GM21526 (cell line): Measurements from ENCODE around the gene HS2ST1.

Source experiments
- ATAC-seq: cut with Tn5 transposase; IDR thresholded peaks from one replicate; pipeline ENCODE4 v1.9.1; 2021; ENCODE audit warnings: moderate library complexity; ENCODE audit not compliant: unreplicated experiment, low FRiP score

Gene HS2ST1

GRCh38 chr1:87104140-87104539, 189.7 kb downstream of the HS2ST1 start:
- ATAC-seq = no peak

GRCh38 chr1:87104945-87105344, 190.5 kb downstream of the HS2ST1 start:
- no peak for ATAC-seq

DNA sequence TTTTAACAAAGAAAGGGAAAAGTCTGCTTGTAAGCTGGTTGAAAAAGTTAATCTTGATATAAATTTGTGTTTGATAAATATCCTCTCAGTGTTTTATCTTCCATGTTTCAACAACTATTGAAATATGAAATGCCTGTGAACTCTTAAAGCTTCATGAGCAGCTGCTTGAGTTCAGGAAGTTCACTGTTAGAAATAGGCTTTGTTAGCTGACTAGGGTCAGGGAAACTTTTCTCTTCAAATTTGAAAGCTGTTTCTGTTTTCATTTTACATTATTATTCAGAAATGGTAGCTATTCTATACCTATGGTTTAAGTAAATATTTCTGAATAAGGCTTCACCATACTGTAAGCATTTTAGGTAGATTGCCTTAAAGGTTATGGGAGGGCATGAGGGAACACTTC, 191.7 kb downstream of the HS2ST1 start:
- no peak for ATAC-seq

- no peak for ATAC-seq
Measured at GRCh38 chr1:87106867-87107266, 192.4 kb downstream of the HS2ST1 start.

- ATAC-seq = no peak
Measured at GRCh38 chr1:87108228-87108627, 193.8 kb downstream of the HS2ST1 start.

- ATAC-seq = no peak
Measured at GRCh38 chr1:87108814-87109411, 194.5 kb downstream of the HS2ST1 start.

- ATAC-seq = no peak
Measured at GRCh38 chr1:87111659-87112371, 197.4 kb downstream of the HS2ST1 start.

DNA sequence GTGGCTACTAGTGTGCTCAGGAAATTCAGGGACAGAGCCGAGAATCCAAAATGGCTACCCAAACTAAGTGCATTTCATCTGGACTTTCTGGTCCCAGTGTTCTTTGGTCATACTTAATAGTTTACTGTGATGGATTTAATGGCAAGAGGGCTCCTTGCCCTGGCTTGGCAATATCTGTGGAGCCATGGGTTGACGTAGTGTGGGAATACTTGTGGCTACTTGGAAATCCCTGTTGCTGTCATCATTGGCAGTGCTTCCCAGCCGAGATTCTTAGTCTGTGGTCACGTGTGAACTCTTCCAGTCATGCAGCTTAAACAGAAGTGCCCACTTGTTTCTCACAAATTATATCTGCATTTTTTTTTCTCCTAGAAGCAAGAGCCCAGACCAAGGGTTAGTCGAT, 198.9 kb downstream of the HS2ST1 start:
- no peak for ATAC-seq

GRCh38 chr1:87115317-87115890, 201.0 kb downstream of the HS2ST1 start:
- ATAC-seq = no peak

- no peak for ATAC-seq
Measured at GRCh38 chr1:87115891-87116290, 201.5 kb downstream of the HS2ST1 start.

- no peak for ATAC-seq
Measured at GRCh38 chr1:87117761-87118368, 203.4 kb downstream of the HS2ST1 start.

GRCh38 chr1:87119541-87120140, 205.2 kb downstream of the HS2ST1 start:
- ATAC-seq = no peak

DNA sequence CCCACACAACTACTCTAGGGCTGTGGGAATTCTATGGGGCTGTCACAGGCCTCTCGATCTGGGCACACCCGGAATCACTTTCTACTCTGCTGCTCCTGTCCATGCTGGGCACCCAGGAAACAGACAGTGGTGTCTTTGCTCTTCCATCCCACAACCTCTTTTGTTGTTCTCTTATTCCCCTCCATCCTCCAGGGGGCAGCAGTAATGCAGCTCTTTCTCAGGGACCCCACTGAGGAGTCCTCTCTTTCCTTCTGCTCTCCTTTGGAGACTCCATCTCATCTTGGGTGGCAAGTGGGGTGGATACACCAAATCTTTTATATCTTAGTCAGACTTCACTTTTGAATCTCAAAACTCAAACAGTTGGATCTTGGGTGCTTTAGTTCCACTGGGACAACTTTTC, 206.3 kb downstream of the HS2ST1 start:
- no peak for ATAC-seq

DNA sequence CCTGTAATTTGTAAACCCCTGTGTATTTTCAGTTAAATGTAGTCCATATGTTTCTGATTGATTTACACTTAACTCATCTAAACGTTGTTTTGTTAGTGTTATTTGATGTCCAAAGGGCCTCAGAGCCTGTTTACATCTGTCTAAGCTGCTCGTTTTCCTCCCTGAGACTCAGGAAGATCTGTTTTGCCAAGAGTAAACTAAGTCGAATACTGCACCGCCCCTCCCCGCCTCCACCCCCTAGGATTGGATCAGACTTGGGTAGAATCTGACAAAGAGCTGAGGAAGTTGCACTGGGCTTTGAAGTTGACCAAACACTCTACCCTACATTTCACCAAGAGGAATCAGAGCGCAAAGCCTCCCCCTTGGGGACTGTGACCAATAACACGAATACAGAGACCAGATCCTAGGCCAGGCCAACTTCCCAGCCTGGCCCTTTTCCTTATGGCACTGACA, 207.3 kb downstream of the HS2ST1 start:
- ATAC-seq = no peak

DNA sequence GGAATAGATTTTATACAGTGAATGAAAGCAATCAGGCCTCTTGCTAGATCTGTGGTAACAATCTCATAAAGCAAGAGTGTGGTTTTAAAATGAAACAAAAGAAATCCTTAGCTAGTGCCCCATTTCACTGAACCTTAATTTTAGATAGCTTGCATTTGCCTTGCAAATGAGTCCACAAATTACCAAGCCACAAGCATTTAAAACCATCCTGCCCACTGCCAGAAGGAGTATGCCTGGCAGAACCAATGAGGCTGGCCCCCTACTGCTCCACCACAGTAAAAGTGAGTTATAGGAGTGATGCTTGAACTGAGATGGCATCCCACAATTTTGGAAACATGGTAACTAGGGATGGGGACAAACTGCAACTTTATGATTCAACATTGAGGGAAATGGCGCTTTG, 207.8 kb downstream of the HS2ST1 start:
- no peak for ATAC-seq

DNA sequence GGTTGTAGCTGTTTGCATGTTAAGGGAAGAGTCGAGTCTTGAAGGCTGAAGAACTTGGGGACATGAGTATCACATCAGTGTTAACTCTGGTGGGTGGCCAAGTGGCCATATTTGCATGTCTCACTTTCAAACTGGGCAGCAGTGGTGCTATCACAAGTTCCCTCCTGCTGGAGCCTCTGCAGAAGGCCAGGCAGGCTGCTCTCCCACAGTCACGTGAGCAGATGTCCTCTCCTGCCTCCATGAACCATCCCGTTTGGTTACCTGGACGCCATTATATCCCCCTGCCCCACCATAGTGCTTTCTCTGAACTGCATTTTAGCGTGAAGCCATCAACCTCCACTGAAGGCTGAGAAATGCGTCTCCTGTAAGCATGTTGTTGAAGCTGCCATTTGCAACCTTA, 209.2 kb downstream of the HS2ST1 start:
- no peak for ATAC-seq

- no peak for ATAC-seq
Measured at GRCh38 chr1:87126886-87127505, 212.6 kb downstream of the HS2ST1 start.

DNA sequence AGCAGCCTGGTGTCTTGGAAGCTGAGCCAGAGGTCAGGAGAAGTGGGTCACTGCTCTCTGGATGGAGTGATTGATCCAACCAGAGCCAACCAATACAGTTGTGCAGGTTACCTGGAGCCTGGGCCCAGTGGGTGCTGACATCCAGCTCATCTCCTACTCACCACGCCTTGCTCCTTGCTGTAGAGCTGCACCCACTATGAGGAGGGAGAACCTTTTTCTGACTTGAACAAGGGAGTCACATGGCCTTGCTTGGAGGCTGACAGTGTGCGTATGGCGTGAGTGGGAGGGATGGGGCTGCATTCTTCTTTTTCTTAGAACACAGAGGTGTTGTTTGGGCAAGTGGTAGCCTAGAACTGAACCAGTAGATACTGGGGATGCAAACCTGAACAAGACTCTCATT, 213.1 kb downstream of the HS2ST1 start:
- ATAC-seq = no peak

DNA sequence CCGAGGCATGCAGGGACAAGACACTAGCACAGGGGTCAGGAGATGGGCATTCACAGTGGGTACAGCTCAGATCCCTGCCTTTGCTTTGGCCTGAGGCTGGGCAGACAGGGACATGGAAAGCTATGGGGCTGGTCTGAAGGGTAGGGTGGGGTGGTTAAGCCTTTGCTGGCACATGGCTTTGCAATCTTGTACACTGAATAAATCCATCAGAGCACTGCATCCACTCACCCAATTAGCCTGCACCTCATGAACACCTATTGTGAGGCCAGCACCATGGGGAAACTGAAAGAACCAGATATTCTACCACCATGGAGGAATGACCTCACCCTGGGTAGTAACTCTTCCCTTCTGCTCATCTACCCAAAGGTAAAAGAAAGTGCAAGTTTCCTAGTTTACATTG, 214.6 kb downstream of the HS2ST1 start:
- no peak for ATAC-seq

DNA sequence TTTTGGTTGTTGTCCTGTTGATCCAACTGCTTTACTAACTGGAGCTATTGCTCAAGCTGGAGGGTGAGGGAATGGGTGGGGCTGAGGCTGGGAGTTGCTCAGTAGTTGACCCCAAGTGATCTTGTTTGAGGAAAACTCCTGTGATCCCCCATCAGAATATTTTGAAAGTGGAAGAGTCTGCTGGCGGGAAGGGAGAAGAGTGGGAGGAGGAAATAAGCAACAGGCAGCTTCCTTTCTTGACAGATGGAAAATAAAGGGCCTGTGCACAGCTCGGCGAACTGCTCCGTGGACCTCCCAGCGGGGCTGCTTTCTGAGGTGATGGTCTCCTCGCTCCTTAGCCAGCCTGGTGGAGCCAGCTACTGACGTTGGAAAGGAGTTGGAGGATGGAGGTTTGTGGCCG, 215.2 kb downstream of the HS2ST1 start:
- no peak for ATAC-seq

DNA sequence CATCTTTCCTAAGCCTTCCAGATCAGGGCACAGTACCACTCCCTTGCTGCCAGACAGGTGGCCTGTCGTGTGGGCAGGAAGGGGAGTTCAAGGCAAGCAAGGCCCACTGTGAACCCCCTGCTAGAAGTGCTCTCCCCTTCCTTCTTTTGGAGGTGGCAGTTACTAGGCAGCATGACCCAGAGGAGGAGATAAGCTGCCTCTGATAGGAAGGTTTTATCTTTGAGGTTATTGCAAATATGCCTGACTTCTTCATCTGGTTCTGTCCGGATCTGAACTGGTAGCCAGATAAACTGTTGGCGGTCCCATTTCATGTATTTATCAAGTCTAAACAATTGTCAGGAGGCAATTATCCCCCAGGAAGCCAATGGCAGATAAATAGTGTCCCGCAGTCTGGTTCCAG, 216.0 kb downstream of the HS2ST1 start:
- ATAC-seq = no peak
